ENCODE results near the gene DES.

Gene DES

DNA sequence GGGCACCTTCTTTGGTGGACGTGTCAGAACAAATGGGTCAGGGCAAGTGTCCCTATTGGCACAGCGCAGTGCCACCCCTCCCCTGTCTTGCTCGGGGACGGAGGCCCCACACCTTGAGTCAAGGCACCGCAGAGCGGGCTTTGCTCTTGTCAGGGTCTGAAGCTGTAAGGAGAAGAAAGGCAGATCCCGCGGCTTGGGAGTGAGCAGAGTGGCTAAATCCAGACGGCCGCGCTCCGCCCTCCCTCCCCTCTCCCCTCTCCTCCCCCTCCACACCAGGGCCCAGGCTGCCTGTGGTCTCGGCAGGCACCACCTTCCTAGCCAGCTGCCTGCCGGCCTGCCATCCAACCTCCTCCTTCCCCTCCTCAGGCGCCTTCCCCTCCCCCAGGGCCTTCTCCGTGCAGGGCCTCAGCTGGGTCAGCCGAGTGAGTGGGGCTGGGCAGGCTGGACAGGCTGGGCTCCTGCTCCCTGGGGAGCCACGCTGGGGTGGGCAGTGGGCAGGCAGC is 42.3 kb downstream of the DES start:
- POLR2A ChIA-PET, result interaction anchor here (0.7 to 1.5 kb wide), 4 partner anchors 9 to 62 kb away, joined by 3 to 9 read pairs (median 4); partner anchors contain the start of gene GMPPA
- H3K4me3 ChIP-seq (ENCODE audit: low read depth, low read length), result peak overlapping the region; percentile 32
- TF ChIP-seq, protein P1, sequence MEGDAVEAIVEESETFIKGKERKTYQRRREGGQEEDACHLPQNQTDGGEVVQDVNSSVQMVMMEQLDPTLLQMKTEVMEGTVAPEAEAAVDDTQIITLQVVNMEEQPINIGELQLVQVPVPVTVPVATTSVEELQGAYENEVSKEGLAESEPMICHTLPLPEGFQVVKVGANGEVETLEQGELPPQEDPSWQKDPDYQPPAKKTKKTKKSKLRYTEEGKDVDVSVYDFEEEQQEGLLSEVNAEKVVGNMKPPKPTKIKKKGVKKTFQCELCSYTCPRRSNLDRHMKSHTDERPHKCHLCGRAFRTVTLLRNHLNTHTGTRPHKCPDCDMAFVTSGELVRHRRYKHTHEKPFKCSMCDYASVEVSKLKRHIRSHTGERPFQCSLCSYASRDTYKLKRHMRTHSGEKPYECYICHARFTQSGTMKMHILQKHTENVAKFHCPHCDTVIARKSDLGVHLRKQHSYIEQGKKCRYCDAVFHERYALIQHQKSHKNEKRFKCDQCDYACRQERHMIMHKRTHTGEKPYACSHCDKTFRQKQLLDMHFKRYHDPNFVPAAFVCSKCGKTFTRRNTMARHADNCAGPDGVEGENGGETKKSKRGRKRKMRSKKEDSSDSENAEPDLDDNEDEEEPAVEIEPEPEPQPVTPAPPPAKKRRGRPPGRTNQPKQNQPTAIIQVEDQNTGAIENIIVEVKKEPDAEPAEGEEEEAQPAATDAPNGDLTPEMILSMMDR (IDR thresholded peaks at IDR 0.05; ENCODE audit: insufficient read depth, low read length, missing control alignments), result no peak
- CTCF ChIA-PET, result interaction anchor here (0.9 to 14.5 kb wide), 6 partner anchors 13 to 81 kb away, joined by 4 to 238 read pairs (median 6); no protein-coding TSS in a partner anchor
- DNase-seq (ENCODE audit: low read depth, low spot score), result no peak

DNA sequence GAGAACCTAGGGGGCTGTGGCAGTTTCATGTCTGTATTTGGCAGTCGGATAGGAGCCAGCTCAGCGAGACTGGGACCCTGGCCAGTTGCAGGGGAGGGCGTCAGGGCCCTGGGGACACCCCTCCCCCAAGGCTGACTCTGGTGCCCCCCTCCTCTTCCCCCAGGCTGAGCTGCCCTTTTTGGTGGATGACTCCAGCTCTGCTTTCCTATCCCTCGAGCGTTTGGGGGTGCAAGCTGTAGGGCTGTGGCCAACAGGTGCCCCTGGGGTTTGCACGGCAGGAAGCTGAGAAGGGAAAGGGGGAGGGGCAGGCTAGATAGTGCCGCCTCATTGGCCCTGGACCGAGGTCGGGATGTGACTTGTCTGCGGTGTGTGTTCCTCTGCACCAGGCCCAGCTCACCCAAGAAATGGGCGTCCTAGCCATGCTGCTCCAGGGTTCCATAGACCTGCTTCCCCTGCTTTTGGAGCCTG is 42.9 kb downstream of the DES start:
- no peak overlapping the region; the same call in 1 of the 2 replicates for H3K4me3 ChIP-seq (ENCODE audit: low read depth, low read length)
- POLR2A ChIA-PET, result interaction anchor here (0.7 to 1.5 kb wide), 5 partner anchors 8 to 61 kb away, joined by 3 to 9 read pairs (median 4); partner anchors contain the start of gene GMPPA
- CTCF ChIA-PET, result interaction anchor here (0.9 to 14.5 kb wide), 8 partner anchors 12 to 80 kb away, joined by 3 to 238 read pairs (median 5); no protein-coding TSS in a partner anchor
- TF ChIP-seq, protein P1 (IDR thresholded peaks at IDR 0.05; ENCODE audit: insufficient read depth, low read length, missing control alignments), result no peak
- no peak for DNase-seq (ENCODE audit: low read depth, low spot score)

DNA sequence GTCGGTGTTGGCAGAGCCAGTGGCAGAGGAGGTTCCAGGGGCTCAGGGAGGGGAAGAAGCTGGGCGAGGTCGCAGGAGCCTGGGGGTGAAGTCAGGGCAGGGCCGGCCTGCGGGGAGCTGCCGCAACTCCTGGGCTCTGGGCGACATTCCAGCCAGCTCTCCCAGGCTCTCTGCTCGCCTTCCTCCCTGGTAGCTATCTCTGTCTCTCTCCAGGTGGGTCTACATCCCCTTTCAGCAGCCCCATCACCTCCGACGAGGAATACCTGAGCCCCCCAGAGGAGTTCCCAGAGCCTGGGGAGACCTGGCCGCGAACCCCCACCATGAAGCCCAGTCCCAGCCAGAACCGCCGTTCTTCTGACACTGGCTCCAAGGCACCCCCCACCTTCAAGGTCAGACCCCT is 43.5 kb downstream of the DES start:
- no peak for DNase-seq (ENCODE audit: low read depth, low spot score)
- TF ChIP-seq, protein P1 (IDR thresholded peaks at IDR 0.05; ENCODE audit: insufficient read depth, low read length, missing control alignments), result no peak
- ChIA-PET CTCF (interaction anchor here (0.6 to 14.5 kb wide), 8 partner anchors 11 to 183 kb away, joined by 3 to 238 read pairs (median 4); no protein-coding TSS in a partner anchor), POLR2A (interaction anchor here (1.1 to 1.5 kb wide), 2 partner anchors 8 to 36 kb away, joined by 3 to 9 read pairs; partner anchors contain the start of gene GMPPA)
- H3K4me3 ChIP-seq (ENCODE audit: low read depth, low read length), result no peak overlapping the region

DNA sequence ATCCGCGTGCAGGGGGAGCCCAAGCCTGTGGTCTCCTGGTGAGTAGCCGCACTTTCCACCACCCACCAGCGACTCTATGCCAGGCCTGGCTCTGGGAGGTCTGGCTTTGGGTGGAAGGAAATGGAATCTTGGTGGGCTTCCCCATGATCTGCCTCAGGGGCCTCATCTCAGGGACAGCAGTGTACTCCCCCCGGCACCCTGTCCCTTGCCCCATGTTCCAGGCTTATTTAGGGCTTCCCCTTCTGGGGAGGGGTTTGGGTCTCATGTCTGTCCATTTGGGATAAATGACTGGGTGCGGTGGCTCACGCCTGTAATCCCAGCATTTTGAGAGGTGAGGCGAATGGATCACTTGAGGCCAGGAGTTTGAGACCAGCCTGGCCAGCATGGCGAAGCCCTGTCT is 44.2 kb downstream of the DES start:
- CTCF ChIA-PET, result interaction anchor here (0.6 to 14.5 kb wide), 7 partner anchors 8 to 182 kb away, joined by 3 to 238 read pairs (median 3); no protein-coding TSS in a partner anchor
- H3K4me3 ChIP-seq (ENCODE audit: low read depth, low read length), result no peak overlapping the region
- TF ChIP-seq, protein P1 (IDR thresholded peaks at IDR 0.05; ENCODE audit: insufficient read depth, low read length, missing control alignments), result no peak
- no peak for DNase-seq (ENCODE audit: low read depth, low spot score)
- POLR2A ChIA-PET, result interaction anchor here (0.9 to 1.1 kb wide), 2 partner anchors 9 to 14 kb away, joined by 3 read pairs; no protein-coding TSS in a partner anchor

DNA sequence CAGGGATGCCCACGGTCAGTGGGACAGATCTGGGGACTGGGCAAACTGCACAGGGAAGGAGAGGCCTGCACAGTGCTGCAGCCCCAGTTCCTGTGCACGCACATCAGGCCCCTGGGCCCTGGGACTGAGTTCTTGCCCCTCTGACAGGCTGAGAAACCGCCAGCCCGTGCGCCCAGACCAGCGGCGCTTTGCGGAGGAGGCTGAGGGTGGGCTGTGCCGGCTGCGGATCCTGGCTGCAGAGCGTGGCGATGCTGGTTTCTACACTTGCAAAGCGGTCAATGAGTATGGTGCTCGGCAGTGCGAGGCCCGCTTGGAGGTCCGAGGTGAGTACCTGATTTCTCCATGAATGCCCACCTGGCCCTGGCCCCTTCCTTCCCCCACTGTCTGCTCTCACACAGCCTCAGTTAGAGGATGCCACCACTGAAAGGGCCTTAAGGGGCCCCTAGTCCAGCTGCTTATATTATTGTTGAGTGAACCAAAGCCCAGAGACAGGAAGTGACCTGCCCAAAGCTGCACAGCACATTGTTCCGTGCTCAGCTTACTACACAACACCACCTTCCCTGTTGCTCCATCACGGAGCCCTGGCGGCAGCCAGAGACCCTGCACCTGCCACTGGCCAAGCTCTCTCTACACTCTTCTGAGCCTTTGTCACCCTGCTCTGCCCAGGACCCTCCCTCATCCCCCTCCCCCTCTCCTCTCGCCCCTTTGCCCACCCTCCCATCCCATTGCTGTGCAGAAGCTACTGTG is 46.3 kb downstream of the DES start:
- no peak for DNase-seq (ENCODE audit: low read depth, low spot score)
- POLR2A ChIA-PET, result interaction anchor here (1.1 to 1.4 kb wide), 2 partner anchors 11 to 20 kb away, joined by 3 to 4 read pairs; no protein-coding TSS in a partner anchor
- CTCF ChIA-PET, result interaction anchor here (1.2 to 14.5 kb wide), 6 partner anchors 9 to 66 kb away, joined by 3 to 238 read pairs (median 9); a partner anchor contains a TSS
- TF ChIP-seq, protein P1 (IDR thresholded peaks at IDR 0.05; ENCODE audit: insufficient read depth, low read length, missing control alignments), result no peak
- no peak overlapping the region for H3K4me3 ChIP-seq (ENCODE audit: low read depth, low read length)

Measured in AG04449 (cell line).